Peyer's patch (tissue), 4 donors: ENCODE data around the gene GPANK1. TPM values are rescaled to one million over a fixed set of nuclear protein-coding genes. Genes with fewer than 3 reads are reported as not detected.

Experiments
- DNase-seq, 3 donors: peaks; one replicate each; pipeline ENCODE4 v3.0.0-alpha.2; 2017 to 2019
- H3K27ac ChIP-seq, 4 donors: fragments of 200-600 bp; sonication (generic); one replicate each; pipeline ENCODE4 v1.5.1; 2016 to 2019
- H3K27me3 ChIP-seq, 2 donors: fragments of 200-600 bp; sonication (generic); one replicate each; pipeline ENCODE4 v1.5.1; 2019
- H3K36me3 ChIP-seq, 3 donors: fragments of 200-600 bp; sonication (generic); one replicate each; pipeline ENCODE4 v1.5.1; 2016 to 2019
- H3K4me1 ChIP-seq, 4 donors: fragments of 200-600 bp; sonication (generic); one replicate each; pipeline ENCODE4 v1.5.1; 2016 to 2019
- H3K4me3 ChIP-seq, 4 donors: fragments of 200-600 bp; sonication (generic); 1 replicate in 3 of 4; 2 replicates in 1 of 4; pipeline ENCODE4 v1.5.1; 2016 to 2019; ENCODE audit warnings: mild to moderate bottlenecking in 1 of 4
- H3K9me3 ChIP-seq, 4 donors: fragments of 200-600 bp; sonication (generic); one replicate each; pipeline ENCODE4 v1.5.1; 2016 to 2019; ENCODE audit warnings: mild to moderate bottlenecking in 1 of 4
- CTCF ChIP-seq, 6 experiments: fragments of 450-650 bp in 4 of 6; fragments of 200-600 bp in 2 of 6; sonication (generic) in 1 of 6; IDR thresholded peaks; one replicate each; pipeline ENCODE4 v1.5.1; 2017 to 2019; ENCODE audit warnings: antibody characterized with exemption in 6 of 6, mild to moderate bottlenecking in 3 of 6, moderate library complexity in 1 of 6
- POLR2A ChIP-seq, 2 donors: fragments of 450-650 bp; IDR thresholded peaks; one replicate each; pipeline ENCODE4 v1.5.1; 2017; ENCODE audit warnings: antibody characterized with exemption in 2 of 2, mild to moderate bottlenecking in 2 of 2, moderate library complexity in 2 of 2
- small RNA-seq, 2 donors: library from RNA; depleted of rRNA; stranded (forward); fragments of <200 nt; gene quantifications; one replicate each; pipeline ENCODE3, GENCODE V24; 2016
- total RNA-seq, 4 donors: library from RNA; depleted of rRNA; stranded (reverse); fragments of >200 nt; gene quantifications; one replicate each; pipeline ENCODE4 v1.1.0, GENCODE V29; 2016

GPANK1 gene
- total RNA-seq, 4 donors from 2014 or later: 29.4 to 63.5 (median 41.9) TPM

GRCh38 chr6:31615748-31616147 lies 49.0 kb downstream of the GPANK1 start:
- TF ChIP-seq CTCF (IDR thresholded peaks at IDR 0.05) (no peak), POLR2A (IDR thresholded peaks at IDR 0.05) (no peak)
- peak in 1 of 3 donors; percentile 57 for DNase-seq
- Histone ChIP-seq H3K27me3 (no peaks in the 10 kb centered on the region), H3K9me3 (no peaks in the 10 kb centered on the region), H3K4me3 (peak overlapping the region in 2 of 4 donors; percentile 7 to 15), H3K36me3 (no peaks in the 10 kb centered on the region), H3K4me1 (peaks cover 0 to 14% (median 8%) of the 10 kb centered on the region in 4 donors), H3K27ac (peak overlapping the region in 3 of 4 donors; percentile 30 to 70 (median 62))

GRCh38 chr6:31614684-31615578 lies 49.9 kb downstream of the GPANK1 start, which contains the start of gene AIF1:
TSS of gene AIF1 (plus strand) at chr6:31615234. CDS start at chr6:31615330, 96 bp downstream.
- Histone ChIP-seq H3K27me3 (no peaks in the 10 kb centered on the region), H3K4me1 (peaks cover 0 to 14% (median 8%) of the 10 kb centered on the region in 4 donors), H3K27ac (peak within 1 kb of the TSS; percentile 17 to 70 (median 46)), H3K4me3 (peak within 1 kb of the TSS in 2 of 4 donors; percentile 7 to 15), H3K9me3 (no peaks in the 10 kb centered on the region), H3K36me3 (no peaks in the 10 kb centered on the region)
- no peak for DNase-seq
- no peak for TF ChIP-seq CTCF (IDR thresholded peaks at IDR 0.05)
- TF ChIP-seq POLR2A (IDR thresholded peaks at IDR 0.05): no peak

- no peaks in the 10 kb centered on the region for H3K36me3 ChIP-seq
- peaks cover 0 to 14% (median 8%) of the 10 kb centered on the region in 4 donors for H3K4me1 ChIP-seq
- DNase-seq: no peak
- no peak for TF ChIP-seq CTCF (IDR thresholded peaks at IDR 0.05)
- TF ChIP-seq POLR2A (IDR thresholded peaks at IDR 0.05): no peak
- H3K27ac ChIP-seq: peak overlapping the region; percentile 17 to 70 (median 46)
- H3K27me3 ChIP-seq: no peaks in the 10 kb centered on the region
- H3K9me3 ChIP-seq: no peaks in the 10 kb centered on the region
- no peak overlapping the region for H3K4me3 ChIP-seq
Observed at GRCh38 chr6:31614075-31614619, 50.6 kb downstream of the GPANK1 start.

Small RNA genes lying within 50 kb of the gene (small RNA-seq; reads per million reads assigned to genes)
- 0 to 0.47 reads per million in 2 donors for gene MIR4646
- 0 reads per million in 2 donors for gene MIR6832
- gene RF00019: 0 reads per million in 2 donors
- gene SNORA38: 9.9 to 24.7 reads per million in 2 donors
- gene UQCRHP1: 0 reads per million in 2 donors

Other genes starting within 250 kb of the GPANK1 start
- gene MICB, start 166.9 kb downstream of the GPANK1 start, total RNA-seq: 1 to 10 TPM; 4.7 to 9.9 (median 8.0) TPM
- not detected for gene MCCD1, start 136.0 kb downstream of the GPANK1 start, total RNA-seq
- 1,000 to 10,000 TPM in 1 of 4 donors, 100 to 1,000 TPM in 3; 161 to 1,087 (median 280) TPM for gene DDX39B, start 123.0 kb downstream of the GPANK1 start, total RNA-seq
- gene ATP6V1G2, start 118.4 kb downstream of the GPANK1 start, total RNA-seq: not detected
- 10 to 100 TPM; 20.0 to 34.5 (median 30.1) TPM for gene NFKBIL1, start 117.4 kb downstream of the GPANK1 start, total RNA-seq
- gene LTA, start 92.7 kb downstream of the GPANK1 start, total RNA-seq: not detected
- gene TNF, start 89.4 kb downstream of the GPANK1 start, total RNA-seq: 1 to 10 TPM in 1 of 4 donors, under 1 TPM in 1, not detected in 2; 0.67 to 3.4 TPM
- gene LTB, start 82.6 kb downstream of the GPANK1 start, total RNA-seq: 10 to 100 TPM in 1 of 4 donors, not detected in 3; 14.9 TPM
- 10 to 100 TPM in 1 of 4 donors, 1 to 10 TPM in 1, not detected in 2; 2.5 to 11.6 TPM for gene LST1, start 78.7 kb downstream of the GPANK1 start, total RNA-seq
- gene NCR3, start 72.0 kb downstream of the GPANK1 start, total RNA-seq: not detected
- gene AIF1, start 49.8 kb downstream of the GPANK1 start, total RNA-seq: 100 to 1,000 TPM in 1 of 4 donors, 10 to 100 TPM in 1, 1 to 10 TPM in 2; 6.1 to 112 (median 11.2) TPM
- 100 to 1,000 TPM in 3 of 4 donors, 10 to 100 TPM in 1; 67.1 to 133 (median 126) TPM for gene PRRC2A, start 44.3 kb downstream of the GPANK1 start, total RNA-seq
- gene BAG6, start 12.3 kb downstream of the GPANK1 start, total RNA-seq: 100 to 1,000 TPM; 242 to 421 (median 323) TPM
- 10 to 100 TPM in 3 of 4 donors, not detected in 1; 10.0 to 34.9 (median 10.9) TPM for gene APOM, start 9.1 kb downstream of the GPANK1 start, total RNA-seq
- gene C6orf47, start 4.2 kb downstream of the GPANK1 start, total RNA-seq: 10 to 100 TPM; 26.4 to 46.7 (median 37.2) TPM
- 100 to 1,000 TPM; 209 to 243 (median 227) TPM for gene CSNK2B, start 1.1 kb upstream of the GPANK1 start, total RNA-seq
- 10 to 100 TPM in 3 of 4 donors, 1 to 10 TPM in 1; 7.2 to 25.6 (median 19.7) TPM for gene LY6G5B, start 5.0 kb upstream of the GPANK1 start, total RNA-seq
- gene LY6G5C, start 16.1 kb upstream of the GPANK1 start, total RNA-seq: not detected
- 10 to 100 TPM; 44.1 to 92.6 (median 63.1) TPM for gene ABHD16A, start 38.3 kb upstream of the GPANK1 start, total RNA-seq
- gene LY6G6F, start 41.9 kb upstream of the GPANK1 start, total RNA-seq: not detected
- not detected for gene LY6G6D, start 50.4 kb upstream of the GPANK1 start, total RNA-seq
- gene LY6G6C, start 56.7 kb upstream of the GPANK1 start, total RNA-seq: not detected
- not detected for gene MPIG6B, start 58.4 kb upstream of the GPANK1 start, total RNA-seq
- gene DDAH2, start 64.3 kb upstream of the GPANK1 start, total RNA-seq: 100 to 1,000 TPM in 1 of 4 donors, 10 to 100 TPM in 3; 25.6 to 136 (median 53.3) TPM
- gene CLIC1, start 71.5 kb upstream of the GPANK1 start, total RNA-seq: 100 to 1,000 TPM; 207 to 307 (median 270) TPM
- gene MSH5, start 75.0 kb upstream of the GPANK1 start, total RNA-seq: 10 to 100 TPM; 21.4 to 72.6 (median 46.1) TPM
- gene SAPCD1, start 97.7 kb upstream of the GPANK1 start, total RNA-seq: 10 to 100 TPM in 1 of 4 donors, 1 to 10 TPM in 3; 6.6 to 10.3 (median 9.5) TPM
- 10 to 100 TPM in 3 of 4 donors, not detected in 1; 16.8 to 26.0 (median 19.7) TPM for gene VWA7, start 112.3 kb upstream of the GPANK1 start, total RNA-seq
- 10 to 100 TPM; 33.9 to 53.6 (median 44.7) TPM for gene VARS1, start 130.8 kb upstream of the GPANK1 start, total RNA-seq
- 10 to 100 TPM; 11.8 to 42.9 (median 19.1) TPM for gene LSM2, start 142.0 kb upstream of the GPANK1 start, total RNA-seq
- 1 to 10 TPM in 2 of 4 donors, under 1 TPM in 1, not detected in 1; 0.88 to 1.7 (median 1.5) TPM for gene HSPA1L, start 150.3 kb upstream of the GPANK1 start, total RNA-seq
- gene HSPA1A, start 150.5 kb upstream of the GPANK1 start, total RNA-seq: 100 to 1,000 TPM in 1 of 4 donors, 10 to 100 TPM in 3; 38.1 to 123 (median 67.0) TPM
- 100 to 1,000 TPM in 3 of 4 donors, 10 to 100 TPM in 1; 85.7 to 199 (median 146) TPM for gene HSPA1B, start 162.7 kb upstream of the GPANK1 start, total RNA-seq
- gene NEU1, start 197.8 kb upstream of the GPANK1 start, total RNA-seq: 100 to 1,000 TPM in 1 of 4 donors, 10 to 100 TPM in 3; 11.6 to 100 (median 81.8) TPM
- 100 to 1,000 TPM in 3 of 4 donors, 10 to 100 TPM in 1; 64.4 to 508 (median 436) TPM for gene SLC44A4, start 214.0 kb upstream of the GPANK1 start, total RNA-seq
- 10 to 100 TPM; 25.0 to 75.1 (median 50.6) TPM for gene EHMT2, start 232.7 kb upstream of the GPANK1 start, total RNA-seq
- 1 to 10 TPM in 3 of 4 donors, not detected in 1; 1.0 to 5.0 (median 1.9) TPM for gene ZBTB12, start 237.1 kb upstream of the GPANK1 start, total RNA-seq